M059J (cell line): Measurements from ENCODE around the gene PEX11G. TPM values are rescaled to one million over a fixed set of nuclear protein-coding genes. Genes with fewer than 3 reads are reported as not detected.

Experiments used
- DNase-seq: peaks from one replicate; pipeline ENCODE4 v3.0.0-alpha.2; 2012; ENCODE audit warnings: low read depth
- total RNA-seq: library from RNA; depleted of rRNA; stranded (reverse); fragments of >200 nt; shearing (Covaris generic); gene quantifications from 2 replicates; pipeline ENCODE4 v1.2.3, GENCODE V29; 2014

The PEX11G gene
- total RNA-seq, 1 experiment from 2014 or later: 0.20 TPM

DNA sequence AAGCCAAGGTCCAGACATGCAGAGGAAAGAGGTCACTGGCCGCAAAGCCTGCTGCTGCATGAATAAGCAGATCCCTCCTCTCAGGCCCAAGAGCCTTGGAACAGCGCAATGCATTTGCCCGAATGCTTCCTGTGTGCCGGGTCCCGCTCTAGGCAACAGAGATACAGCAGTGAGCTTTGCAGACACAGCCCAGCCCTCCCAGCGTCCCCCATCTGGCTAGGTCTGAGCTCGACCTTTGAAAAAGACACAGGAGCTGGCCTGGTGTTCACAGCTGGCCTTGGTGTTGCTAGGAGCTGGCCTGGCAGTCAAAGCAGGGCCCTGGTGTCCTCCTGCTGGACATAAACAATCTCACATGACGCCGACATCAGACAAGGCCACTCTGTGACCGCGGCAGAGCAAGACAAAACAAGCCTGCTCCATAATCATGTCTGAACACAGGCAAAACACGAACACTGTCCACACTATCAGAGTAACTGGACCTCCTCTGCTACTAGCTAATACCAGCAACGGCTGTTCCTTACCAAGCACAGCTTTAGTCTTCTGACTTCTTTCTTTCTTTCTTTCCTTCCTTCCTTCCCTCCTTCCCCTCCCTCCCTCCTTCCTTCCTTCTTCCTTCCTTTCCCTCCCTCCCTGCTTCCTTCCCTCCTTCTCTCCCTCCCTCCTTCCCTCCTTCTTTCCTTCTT lies 5.7 kb upstream of the PEX11G start:
- no peak for DNase-seq

DNA sequence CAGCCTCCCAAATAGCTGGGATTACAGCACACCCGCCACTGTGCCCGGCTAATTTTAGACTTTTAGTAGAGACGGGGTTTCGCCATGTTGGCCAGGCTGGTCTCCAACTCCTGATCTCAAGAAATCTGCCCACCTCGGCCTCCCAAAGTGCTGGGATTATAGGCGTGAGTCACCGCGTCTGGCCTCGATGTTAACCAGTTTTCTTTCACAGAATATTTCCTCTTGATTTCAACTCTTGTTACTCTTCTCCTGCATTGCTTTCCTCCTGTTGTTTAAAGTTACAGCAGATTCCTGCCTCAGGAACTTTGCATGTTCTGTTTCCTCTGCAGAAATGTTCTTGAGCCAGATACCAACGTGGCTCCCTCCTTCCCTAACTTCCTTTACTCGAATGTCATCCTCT lies 3.7 kb upstream of the PEX11G start:
- DNase-seq: peak; percentile 61

DNA sequence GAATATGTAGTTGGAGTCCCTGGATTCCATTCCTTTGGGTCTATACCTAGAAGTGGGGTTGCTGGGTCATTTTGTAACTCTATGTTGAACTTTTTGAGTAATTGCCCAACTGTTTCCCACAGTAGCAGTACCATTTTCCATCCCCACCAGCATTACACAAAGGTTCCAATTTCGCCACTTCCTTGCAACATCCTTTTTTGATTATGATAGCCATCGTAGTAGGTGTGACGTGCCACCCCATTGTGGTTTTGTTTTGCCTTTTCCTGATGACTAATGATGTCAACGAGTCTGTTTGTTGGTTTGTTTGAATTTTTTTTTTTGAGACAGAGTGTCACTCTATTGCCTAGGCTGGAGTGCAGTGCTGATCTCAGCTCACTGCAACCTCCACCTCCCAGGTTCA lies 3.3 kb upstream of the PEX11G start:
- peak; percentile 87 for DNase-seq

DNA sequence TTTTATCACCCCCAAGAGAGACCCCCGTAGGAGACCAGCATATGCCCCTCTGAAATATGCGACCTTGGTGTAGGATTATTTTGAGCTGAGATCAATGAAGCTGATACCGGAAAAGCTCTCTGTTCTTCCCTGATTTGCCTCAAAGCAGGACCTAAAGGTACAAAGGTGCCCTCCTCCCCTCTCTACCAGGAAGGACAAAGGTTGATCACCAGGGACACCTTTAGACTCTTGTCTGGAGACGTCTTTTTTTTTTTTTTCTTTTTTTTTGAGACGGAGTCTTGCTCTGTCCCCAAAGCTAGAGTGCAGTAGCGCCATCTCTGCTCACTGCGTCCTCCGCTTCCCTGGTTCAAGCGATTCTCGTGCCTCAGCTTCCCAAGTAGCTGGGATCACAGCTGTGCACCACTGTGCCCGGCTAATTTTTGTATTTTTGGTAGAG lies 792 bp upstream of the PEX11G start:
- no peak for DNase-seq

DNA sequence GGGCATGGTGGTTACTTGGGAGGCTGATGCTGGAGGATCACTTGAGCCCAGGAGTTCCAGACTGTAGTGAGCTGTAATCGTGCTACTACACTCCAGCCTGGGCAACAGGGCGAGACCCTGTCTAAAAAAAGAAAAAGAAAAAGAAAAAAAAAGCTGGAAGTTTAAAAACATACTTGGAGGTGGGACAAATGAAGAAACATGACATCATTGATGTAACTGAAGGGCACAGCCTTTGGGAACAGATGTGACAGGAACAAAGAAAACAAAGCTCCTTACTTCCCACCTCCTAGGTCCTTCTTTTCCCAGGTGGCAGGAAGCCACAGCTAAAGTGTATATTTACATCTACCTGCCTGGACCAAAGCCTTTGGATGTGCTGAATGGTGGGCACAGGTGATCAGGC lies 1.9 kb downstream of the PEX11G start:
- no peak for DNase-seq

DNA sequence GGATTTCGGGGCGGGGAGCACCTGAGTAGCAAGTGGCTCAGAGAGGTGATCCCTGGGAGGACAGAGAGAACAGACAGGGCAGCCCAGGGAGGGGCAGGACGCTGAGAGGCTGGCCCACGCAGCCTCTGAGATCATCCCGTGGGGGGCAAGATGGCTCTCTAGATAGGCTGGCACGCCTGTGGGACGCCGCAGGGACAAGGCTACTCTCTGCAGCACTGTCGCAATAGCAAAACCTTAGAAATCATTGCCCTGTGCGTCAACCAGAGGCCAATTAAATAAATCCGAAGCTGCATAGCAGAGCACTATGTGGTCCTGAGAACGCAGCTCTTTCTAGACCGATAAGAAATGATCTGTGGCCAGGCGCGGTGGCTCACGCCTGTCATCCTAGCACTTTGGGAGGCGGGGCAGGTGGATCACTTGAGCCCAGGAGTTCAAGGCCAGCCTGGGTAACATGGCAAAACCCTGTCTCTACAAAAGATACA lies 5.1 kb downstream of the PEX11G start:
- no peak for DNase-seq

DNA sequence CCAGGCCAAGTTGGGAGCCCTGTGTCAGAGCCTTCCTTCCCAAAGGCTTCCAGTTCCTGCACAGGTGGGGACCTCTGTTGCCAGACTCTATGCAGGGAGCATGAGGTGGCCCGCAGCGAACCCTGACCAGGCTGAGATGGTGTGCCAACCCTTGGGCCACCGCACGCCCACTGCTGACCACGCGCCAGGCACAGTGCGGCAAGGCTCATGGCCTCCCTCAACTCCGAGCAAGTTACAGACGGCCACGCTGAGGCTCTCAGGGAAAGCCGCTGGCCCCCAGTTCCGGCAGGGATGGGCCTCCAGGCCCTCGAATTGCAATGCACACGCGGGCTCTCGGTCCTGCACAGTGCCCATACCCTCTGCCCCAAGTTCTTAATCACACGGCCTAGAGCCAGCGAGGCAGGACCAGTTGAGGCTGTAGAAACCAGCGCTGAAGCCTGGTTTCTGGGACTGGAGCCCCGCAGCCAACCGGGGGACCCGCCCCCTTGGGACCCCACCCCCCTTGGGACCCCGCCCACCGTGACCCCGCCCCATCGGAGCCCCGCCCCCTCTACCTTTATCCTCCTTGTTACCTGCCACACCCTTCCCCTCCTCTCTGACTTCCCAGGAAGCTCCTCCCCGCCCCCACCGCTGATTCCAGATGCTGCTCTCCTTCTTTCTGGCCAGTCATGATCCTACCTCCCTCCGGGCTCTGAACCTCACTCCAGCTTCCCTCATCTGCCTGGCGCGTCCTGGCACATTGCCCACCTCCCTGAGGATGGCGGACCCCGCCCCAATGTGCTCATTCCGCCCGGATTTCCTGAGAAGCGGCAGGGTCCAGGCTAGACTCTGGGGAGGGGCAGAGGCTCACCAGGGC lies 6.0 kb downstream of the PEX11G start:
- DNase-seq: no peak

DNA sequence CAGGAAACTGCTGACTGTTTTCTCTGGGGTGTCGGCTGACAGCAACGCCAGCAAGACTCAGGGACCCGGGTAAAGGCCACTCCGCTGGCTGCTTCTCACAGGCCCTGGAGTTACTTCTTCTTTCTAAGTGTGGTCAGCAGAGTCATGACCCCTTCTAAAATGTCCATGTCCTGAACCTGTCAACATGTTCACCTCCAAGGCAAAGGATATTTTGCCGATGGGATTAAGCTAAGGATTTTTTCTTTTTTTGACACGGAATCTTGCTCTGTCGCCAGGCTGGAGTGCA lies 7.9 kb downstream of the PEX11G start:
- no peak for DNase-seq

DNA sequence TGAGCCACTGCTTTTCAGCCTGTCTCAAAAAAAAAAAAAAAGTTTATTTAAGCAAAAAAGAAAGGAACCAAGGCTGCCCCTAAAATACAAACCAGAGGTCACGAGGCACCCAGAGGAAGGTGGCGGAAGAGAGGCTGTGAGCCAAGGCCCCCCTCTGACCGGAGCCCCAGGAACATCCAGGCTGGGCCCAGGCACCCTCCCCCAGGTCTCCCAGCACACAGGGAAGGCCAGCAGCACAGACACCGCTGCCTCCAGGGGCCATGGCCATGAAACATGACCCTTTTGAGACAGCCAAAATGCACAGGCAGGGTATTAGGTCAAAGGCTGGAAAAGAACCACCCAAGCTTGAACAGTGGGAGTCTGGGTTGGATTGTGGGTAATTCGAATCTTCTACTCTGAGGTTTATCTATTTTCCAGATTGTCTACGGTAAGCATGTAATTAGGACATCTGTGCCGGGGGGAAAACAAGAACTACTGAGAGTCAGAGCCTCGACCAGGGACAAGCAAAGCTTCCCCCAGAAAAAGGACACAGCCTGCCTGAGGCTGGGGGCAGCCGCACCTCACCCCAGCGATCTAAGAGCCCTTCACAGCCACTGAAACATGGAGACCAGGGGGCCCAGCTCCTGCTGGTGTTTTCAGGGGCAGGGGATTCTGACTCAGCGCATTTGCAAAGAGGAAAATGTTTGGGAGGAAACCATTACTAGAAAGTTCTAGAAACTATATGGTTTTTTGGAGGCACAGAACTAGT lies 8.4 kb downstream of the PEX11G start:
- no peak for DNase-seq

DNA sequence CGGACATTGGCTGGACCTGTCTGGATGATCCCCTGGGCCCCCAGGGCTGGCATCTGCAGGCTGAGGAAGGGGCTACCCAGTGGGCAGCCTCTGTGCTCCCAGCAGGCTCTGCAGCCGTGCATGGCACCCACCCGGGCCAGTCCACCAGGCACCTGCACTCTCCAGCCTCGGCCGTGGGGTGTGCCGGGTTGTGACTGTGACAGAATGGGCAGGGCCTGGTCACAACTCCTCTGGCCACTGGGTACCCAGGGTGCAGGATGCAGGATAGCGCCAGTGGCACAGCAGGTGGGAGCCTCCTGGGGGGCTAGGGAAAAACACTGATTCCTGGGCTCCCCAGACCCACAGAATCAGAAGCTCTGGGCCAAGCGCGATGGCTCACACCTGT lies 10.0 kb downstream of the PEX11G start:
- no peak for DNase-seq

DNA sequence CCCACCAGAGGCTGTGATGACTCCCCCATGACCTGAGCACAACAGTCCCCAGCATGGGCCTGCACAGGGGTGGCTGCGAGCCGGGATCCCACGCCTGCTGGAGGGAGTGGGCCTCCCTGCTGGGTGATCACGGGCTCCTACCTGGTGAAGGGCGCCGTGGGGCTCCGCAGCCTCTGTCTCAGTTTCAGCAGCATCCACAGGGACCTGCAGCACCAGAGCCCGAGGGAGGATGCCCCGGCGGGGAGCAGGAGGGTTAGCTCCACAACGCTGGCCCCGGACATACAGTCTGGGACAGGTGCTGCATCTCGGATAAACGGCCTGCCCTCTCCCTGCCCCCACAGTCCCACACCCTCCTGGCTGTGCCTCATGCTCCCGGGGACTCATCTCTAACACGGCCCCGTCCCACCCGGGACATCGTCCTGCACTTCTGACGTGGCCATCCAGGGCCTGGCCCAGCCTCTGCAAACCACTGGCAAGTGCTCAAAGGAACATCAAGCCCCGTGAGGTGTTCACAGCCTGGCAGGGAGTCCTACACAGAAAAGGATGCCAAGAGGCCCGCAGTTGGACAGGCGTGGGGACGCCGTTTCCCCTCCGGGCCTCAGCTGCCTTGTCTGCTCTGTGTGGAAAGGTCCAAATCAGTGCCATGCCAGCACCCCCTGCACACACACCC lies 10.5 kb downstream of the PEX11G start:
- DNase-seq: peak; percentile 21

DNA sequence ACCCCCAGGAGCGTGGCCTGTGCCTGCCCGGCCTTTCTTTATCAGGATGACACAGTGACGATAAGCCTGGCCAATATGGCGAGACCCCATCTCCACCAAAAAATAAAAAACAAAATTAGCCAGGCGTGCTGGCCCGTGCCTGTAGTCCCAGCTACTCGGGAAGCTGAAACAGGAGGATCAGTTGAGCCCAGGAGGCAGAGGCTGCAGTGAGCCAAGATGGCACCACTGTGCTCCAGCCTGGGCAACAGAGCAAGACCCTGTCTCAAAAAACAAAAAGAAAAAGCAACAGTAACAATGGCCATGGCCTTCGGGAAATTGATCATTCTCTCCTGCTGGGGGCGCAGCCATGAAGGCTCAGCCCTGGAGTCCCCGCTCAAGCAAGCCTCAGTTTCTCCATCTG lies 11.1 kb downstream of the PEX11G start:
- no peak for DNase-seq

DNA sequence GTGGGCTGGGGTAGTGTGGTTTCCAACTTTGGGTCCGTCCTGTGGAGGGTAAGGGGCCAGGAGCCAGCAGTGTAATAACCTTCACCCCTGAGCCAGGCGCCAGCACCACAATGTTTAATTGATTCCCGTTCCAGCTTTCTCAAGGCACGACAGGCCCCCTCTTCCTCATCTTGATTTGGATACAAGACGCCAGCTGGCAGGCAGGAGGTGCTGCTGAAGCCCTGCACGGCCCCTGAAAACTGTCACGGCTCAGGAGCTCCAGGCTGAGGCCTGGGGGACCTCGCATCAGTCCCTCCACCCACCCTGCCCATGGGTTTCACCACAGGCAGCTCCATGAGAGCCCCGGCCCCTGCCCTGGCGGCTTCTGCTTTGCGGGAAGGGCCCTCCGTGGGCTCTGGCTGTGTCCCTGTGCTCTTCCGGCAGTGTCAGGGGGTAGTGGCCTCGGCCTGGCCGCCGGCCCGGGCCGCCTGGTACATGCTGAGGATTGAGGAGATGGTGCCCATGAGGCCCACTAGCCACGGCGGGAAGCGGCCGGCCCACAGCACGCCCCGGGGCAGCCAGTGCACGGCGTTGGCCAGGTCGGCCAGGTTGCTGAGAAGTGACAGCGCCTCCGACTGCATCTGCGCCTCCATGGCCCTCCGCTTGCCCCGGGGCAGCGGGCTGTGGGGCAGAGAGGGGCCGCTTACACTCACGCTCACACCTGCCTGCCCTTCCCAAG lies 11.9 kb downstream of the PEX11G start:
- DNase-seq: no peak

DNA sequence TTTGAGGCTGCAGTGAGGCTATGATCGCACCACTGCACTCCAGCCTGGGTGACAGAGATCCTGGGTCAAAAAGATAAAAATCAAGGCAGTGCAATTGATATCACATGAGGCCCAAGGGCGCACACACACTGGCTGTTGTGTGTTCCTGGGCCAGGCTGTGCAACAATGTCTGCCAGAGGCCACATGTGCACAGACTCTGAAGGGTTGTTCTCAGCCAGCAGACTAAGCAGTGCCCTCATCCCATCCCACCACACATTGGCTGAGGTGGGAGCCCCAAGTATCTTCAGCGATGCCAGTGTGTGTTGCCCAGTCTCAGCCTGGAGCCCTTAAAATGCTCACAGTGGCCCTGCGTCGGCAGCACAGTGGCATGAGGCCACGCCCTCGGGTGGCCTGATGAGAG lies 12.6 kb downstream of the PEX11G start:
- DNase-seq: no peak

DNA sequence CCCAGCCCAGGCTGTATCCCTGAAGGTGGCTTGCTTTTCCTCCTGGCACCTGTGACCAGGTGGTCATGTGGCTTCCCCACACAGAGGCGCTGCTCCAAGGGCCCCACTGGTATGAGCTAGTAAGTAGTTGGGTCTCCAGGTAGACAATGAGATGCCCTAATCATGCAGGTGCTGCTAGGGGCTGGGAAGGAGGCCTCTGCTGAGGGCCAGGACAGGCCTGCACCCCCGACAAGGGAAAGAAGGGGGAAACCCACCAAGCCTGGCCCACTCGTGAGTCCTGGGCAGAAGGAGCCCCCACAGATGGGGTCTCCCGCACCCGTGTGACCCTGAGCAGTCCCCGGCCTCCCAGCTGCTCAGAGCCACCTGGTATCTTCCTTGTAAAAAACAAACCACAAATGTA lies 13.2 kb downstream of the PEX11G start:
- DNase-seq: no peak

DNA sequence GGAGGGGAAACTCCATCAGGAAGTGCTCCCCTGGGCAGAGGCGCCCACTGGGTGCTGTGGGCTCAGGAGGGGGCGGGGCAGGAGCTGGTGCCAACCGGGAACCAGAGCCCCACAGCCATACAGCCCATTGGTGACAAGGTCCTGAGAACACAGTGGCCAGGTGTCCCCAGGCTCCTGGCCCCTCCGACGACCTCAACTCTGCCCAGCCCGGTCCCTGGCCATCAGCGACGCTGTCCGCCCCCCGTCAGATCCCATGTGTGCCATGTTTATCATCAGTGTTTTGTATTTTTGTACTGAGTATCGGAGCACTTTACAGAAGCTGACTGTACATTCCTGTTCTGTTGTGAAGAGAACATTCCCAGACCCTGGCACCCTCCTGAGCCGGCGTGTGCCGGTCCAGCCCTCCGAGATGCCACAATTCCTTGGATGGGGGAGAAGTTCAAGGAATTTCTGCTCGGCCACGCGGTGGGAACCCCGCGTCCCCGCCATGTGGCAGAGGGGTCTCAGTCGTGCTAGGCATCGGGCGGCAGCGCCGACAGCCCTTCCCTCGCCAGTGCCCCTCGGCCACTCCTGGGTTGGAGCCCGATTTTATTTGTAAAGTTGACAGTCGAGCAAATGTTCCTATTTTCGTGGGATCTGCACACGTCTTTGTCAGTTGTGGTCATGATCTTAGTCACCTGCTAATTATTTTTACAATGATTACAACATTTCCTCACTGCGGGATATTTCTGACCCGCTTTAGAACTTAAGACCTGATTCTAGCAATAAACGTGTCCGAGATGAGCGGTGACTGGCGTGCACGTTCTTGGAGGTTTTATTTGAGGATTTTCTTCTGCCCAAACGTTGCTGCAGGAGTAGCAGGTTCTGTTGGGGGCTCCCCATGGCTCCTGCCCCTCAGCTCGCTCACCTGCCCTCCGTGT lies 16.9 kb downstream of the PEX11G start:
- peak; percentile 42 for DNase-seq

DNA sequence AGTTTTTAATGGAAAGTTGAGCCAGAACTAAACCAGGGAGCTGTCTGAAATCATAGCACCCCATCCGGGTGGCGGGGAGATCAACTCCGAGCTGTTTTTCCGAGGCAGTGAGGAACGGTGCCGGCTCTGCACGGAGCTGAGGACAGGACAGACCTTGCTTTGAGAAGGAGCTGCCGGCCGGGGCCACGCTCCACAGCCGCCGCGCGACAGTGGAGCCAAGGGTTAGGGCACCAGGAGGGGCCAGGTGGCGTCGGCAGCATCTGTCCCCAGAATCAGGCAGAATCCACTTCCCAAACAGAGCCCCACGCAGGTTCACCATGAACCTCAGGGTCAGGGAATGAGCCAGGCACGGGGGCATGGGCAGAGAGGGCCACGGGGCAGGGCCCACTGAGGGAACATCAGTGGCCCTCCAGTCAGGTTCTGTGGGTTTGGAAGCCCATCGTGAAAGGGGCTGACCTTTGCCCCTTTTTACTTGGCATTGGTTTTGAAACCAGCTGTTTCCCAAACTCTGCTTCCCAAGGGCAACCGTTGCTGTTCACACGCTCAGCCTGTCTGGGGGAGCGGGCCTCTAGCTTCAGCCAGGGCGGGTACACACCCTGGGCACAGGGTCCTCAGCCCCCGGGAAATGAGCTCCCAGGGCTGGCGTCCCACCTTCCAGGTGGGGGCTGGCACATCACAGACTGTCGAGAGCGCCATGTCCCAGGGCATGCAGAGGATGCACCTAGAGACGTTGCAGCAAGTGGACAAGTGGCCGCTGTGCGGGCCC lies 18.1 kb downstream of the PEX11G start:
- DNase-seq: no peak

DNA sequence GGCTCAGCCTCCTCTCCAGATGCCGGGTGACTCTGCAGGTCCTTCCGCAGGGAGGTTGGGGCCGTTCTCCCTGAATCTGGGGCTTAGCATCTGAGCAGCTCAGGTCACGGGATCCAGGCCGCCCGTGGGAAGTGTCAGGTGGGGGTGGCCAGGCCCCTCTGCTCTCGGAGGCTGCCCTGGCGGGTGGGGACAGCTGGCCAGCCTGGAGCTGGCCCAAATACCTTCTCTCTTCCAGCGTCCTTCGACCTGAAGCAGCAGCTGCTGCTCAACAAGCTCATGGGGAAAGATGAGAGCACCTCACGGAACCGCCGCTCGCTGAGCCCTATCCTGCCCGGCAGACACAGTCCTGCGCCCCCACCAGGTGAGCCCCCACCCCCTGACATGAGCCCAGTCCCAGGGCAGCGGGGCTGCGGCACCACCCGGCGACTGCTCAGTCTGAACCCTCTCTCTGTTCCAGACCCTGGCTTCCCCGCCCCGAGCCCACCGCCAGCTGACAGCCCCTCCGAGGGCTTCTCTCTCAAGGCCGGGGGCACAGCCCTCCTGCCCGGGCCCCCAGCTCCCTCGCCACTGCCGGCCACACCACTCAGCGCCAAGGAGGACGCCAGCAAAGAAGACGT lies 19.1 kb downstream of the PEX11G start:
- DNase-seq: no peak

DNA sequence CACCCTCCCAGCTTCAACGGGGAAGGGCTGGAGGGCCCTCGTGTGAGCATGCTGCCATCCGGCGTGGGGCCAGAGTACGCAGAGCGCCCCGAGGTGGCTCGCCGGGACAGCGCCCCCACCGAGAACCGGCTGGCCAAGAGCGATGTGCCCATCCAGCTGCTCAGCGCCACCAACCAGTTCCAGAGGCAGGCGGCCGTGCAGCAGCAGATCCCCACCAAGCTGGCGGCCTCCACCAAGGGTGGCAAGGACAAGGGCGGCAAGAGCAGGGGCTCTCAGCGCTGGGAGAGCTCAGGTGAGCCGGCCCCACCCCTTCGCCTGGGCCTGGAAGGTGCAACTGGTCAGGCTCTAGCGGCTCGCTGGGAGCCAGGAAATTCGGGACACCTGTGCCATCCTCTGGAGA lies 20.0 kb downstream of the PEX11G start:
- DNase-seq: no peak
